ENCODE measurements around the gene CEP104.

Gene CEP104

DNA sequence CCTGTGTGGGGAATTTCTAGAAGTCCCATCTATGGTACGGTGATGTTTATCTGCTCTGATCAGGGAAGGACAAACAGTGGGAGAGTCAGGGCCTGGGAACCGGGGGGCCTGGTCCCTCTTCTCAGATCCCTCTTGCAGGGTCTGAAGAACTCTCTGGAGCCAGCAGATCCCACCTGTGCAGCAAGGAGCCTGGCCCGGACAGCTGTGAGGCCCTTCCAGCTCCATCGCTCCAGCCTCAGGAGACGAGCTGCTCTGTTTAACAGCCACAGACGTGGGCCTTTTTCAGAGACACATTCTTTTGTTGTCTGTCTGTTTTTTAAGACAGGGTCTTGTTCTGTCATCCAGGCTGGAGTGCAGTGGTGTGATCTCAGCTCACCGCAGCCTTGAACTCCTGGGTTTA is 28.6 kb upstream of the CEP104 start:
- H3K27me3 Mint-ChIP-seq, result no peaks in the 10 kb centered on the region
- no peak for ATAC-seq
- DNase-seq, result no peak
- peaks cover 27% of the 10 kb centered on the region for H3K4me1 Mint-ChIP-seq
- no peak overlapping the region for H3K27ac Mint-ChIP-seq
- no peaks in the 10 kb centered on the region for H3K9me3 Mint-ChIP-seq
- H3K4me3 Mint-ChIP-seq, result no peak overlapping the region

DNA sequence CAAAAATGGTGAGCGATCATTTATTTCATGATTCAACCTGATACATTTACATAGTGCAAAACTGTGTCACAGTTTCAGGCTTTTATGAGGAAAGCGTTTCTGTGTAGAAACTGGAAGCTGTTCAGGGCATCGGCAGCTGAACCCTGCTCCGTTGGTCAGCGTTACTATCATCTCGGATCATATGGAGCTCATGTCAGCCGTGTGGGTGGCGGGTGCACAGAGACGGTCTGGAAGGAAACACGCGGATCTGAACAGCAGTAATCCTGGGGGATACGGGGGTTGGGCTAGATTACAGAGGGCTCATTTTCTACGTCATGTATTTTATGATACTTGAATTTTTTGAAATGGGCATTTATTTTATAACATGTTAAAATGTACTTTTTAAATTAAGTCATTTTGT is 28.0 kb upstream of the CEP104 start:
- no peak for ATAC-seq
- no peak overlapping the region for H3K4me3 Mint-ChIP-seq
- DNase-seq, result no peak
- peak overlapping the region in 1 of 2 donors; percentile 16 for H3K27ac Mint-ChIP-seq
- H3K4me1 Mint-ChIP-seq, result peaks cover 21% of the 10 kb centered on the region
- no peaks in the 10 kb centered on the region for H3K9me3 Mint-ChIP-seq
- no peaks in the 10 kb centered on the region for H3K27me3 Mint-ChIP-seq

DNA sequence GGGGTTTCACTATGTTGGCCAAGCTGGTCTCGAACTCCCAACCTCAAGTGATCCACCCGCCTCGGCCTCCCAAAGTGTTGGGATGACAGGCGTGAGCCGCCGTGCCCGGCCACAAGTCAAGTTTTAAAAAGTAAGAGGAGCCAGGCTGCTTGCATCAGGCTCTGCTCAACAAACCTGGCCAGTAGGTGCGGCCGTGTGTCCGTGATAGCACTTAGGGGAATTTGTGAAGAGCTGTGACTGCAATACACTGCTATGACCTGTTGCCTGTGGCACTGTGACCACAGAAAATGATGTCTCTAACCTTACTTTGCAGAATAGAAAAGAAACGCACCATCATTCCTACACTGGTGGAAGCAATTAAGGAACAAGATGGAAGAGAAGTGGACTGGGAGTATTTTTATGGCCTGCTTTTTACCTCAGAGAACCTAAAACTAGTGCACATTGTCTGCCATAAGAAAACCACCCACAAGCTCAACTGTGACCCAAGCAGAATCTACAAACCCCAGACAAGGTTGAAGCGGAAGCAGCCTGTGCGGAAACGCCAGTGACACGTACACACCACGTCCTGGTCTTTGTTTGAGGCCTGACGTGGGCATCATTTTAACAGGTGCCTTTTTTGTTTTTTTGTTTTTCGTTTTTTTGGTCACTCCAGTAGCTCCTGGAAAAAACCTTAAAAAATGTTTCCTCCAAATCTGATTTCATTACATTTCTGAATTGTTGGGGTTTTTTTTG is 26.3 kb upstream of the CEP104 start:
- peaks cover 0 to 8% of the 10 kb centered on the region in 2 donors for H3K9me3 Mint-ChIP-seq
- DNase-seq, result no peak
- H3K27ac Mint-ChIP-seq, result peak overlapping the region in 1 of 2 donors; percentile 67
- H3K4me1 Mint-ChIP-seq, result peaks cover 16% of the 10 kb centered on the region
- no peak for ATAC-seq
- H3K27me3 Mint-ChIP-seq, result no peaks in the 10 kb centered on the region
- H3K4me3 Mint-ChIP-seq, result no peak overlapping the region

DNA sequence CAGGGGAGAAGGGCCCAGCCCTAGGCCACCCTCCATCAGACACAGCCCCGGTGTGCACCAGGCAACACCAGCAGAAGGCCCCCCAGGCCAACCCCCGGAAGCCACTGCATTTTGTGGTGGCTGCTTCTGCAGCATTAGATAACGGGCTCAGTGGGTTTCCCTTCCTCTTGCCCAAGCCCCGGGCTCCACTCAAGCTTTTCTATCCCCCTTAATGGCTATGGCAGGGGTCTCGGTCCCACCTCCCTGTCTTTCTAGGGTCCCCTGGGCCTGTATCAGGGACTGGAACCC is 24.1 kb upstream of the CEP104 start:
- peak overlapping the region; percentile 79 to 82 for H3K27ac Mint-ChIP-seq
- DNase-seq (no peak), ATAC-seq (no peak)
- H3K27me3 Mint-ChIP-seq, result no peaks in the 10 kb centered on the region
- peaks cover 0 to 8% of the 10 kb centered on the region in 2 donors for H3K9me3 Mint-ChIP-seq
- H3K4me1 Mint-ChIP-seq, result peaks cover 16% of the 10 kb centered on the region
- peak overlapping the region in 1 of 2 donors; percentile 50 for H3K4me3 Mint-ChIP-seq

DNA sequence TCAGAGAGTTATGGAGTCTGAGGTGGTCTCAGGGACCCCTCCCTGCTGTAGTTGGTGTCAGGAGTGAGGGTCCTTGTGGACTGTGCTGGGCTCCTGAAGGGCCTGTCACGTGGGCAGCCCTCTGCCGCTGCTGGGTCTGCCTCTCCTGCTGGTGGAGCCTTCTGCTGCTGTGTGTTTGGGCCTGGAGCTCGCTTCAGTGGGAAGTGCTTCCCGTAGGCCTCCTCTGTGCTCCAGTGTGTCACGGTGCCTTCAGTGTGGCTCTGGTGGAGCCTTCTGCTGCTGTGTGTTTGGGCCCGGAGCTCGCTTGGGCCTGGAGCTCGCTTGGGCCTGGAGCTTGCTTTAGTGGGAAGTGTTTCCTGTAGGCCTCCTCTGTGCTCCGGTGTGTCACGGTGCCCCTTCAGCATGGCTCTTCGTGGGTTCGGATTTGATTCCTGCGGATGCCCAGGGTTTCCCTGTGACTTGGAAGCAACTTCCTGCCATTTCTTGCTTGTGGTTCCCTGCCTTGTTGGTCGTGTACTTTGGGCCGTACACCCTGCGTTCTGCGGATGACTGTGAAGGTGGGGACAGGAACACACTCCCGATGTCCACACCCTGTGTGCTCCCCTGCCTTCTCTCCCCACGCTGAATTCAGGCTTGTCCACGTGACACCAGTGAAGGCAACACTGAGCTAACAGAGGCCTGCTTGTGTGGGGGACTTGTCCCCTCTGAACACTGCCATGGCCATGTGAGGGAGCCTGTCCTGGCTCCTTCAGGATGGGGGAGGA is 23.6 kb upstream of the CEP104 start:
- ATAC-seq, result no peak
- Mint-ChIP-seq H3K4me3 (no peak overlapping the region), H3K27me3 (no peaks in the 10 kb centered on the region), H3K9me3 (peaks cover 0 to 8% of the 10 kb centered on the region in 2 donors), H3K27ac (peak overlapping the region in 1 of 2 donors; percentile 48), H3K4me1 (peaks cover 16% of the 10 kb centered on the region)
- no peak for DNase-seq

DNA sequence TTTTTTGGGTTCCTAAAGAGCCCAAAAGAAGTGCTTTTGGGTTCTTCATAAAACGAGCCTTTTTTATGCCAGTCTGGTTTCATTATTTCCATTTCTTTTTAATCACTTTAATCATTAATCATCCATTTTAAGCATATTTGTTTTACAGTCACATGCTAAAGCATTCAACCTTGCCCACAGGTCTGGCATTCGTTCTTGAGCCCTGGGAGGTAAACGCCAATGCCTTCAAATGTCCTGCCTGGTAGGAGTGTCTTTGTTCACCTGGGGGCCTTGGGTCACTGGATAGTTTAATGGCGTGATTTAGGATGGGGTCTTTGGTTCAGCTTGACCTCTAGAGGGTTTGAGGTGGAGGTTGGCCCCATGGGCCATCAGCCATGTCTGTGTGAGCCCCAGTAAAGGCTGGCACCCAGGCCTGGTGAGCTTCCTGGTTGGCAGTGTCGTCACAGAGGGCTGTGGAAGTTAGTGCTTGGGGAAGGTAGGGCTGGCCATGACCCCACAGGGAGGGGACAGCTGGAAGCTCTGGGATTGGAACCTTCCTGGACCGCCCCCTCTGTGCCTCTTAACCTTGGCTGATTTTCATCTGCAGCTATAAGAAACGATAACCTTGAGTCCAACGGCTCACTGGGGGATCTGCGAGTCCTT is 22.9 kb upstream of the CEP104 start:
- peak overlapping the region; percentile 10 to 50 for H3K27ac Mint-ChIP-seq
- H3K27me3 Mint-ChIP-seq, result no peaks in the 10 kb centered on the region
- ATAC-seq, result no peak

DNA sequence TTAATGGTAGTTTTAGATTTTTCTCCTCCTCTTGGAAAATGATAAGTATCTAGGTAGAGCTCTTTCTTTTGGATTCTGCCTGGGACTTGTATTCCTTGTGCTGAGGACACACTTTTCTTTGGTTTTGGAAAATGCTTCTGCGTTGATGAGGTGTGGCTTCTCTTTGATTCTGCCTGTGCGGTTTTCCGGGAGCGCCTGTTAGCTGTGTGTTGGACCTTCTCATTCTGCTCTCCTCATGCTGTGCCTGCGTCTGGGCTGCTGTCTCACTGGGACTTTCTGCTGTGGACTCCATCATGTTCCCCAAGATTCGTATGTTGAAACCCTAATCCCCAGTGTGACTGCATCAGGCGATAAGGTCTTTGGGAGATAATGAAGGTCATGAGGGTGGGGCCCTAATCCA is 22.1 kb upstream of the CEP104 start:
- Mint-ChIP-seq H3K4me3 (no peak overlapping the region), H3K9me3 (peaks cover 0 to 8% of the 10 kb centered on the region in 2 donors), H3K4me1 (peaks cover 16% of the 10 kb centered on the region), H3K27ac (no peak overlapping the region), H3K27me3 (no peaks in the 10 kb centered on the region)
- DNase-seq, result no peak
- ATAC-seq, result no peak

More for the DNA sequence above, 22.9 kb upstream of the CEP104 start:
- Mint-ChIP-seq H3K9me3 (peaks cover 0 to 8% of the 10 kb centered on the region in 2 donors), H3K4me3 (no peak overlapping the region), H3K4me1 (peaks cover 16% of the 10 kb centered on the region)
- no peak for DNase-seq

DNA sequence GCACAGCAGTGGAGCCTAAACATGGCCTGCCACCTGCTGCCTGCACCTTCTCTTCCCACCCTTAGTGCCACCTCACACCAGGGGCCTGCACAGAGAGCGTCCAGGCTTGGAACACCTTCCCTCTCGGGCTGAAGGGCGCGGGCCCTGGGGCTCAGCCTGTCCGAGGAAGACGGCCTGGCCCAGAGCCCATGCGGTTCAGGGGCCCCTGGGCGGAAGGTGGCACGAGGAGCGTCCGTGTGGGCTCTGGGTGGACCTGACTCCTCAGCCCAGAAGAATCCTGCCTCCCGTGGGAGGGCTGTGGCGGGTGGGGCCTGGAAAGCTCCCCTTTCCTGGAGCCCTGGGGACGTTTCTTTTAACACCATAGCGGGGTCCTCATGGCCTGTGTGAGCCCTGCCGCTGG is 19.7 kb upstream of the CEP104 start:
- ATAC-seq, result no peak
- no peak overlapping the region for H3K27ac Mint-ChIP-seq
- peaks cover 11% of the 10 kb centered on the region for H3K4me1 Mint-ChIP-seq

DNA sequence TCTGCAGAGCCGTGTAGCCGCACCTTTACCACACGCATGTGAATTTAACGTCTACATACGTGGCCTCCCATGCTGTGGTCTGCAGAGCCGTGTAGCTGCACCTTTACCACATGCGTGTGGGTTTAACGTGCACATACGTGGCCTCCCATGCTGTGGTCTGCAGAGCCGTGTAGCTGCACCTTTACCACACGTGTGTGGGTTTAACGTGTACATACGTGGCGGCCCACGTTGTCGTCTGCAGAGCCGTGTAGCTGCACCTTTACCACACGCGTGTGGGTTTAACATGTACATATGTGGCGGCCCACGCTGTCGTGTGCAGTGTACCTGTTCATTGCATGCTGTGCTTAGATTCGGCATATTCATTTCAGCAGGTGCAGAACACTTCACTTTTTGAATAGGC is 17.7 kb upstream of the CEP104 start:
- DNase-seq (no peak), ATAC-seq (no peak)
- Mint-ChIP-seq H3K4me1 (no peaks in the 10 kb centered on the region), H3K9me3 (peaks cover 0 to 8% of the 10 kb centered on the region in 2 donors), H3K4me3 (no peak overlapping the region), H3K27ac (no peak overlapping the region), H3K27me3 (no peaks in the 10 kb centered on the region)

More for the DNA sequence above, 19.7 kb upstream of the CEP104 start:
- no peak overlapping the region for H3K4me3 Mint-ChIP-seq
- peaks cover 0 to 8% of the 10 kb centered on the region in 2 donors for H3K9me3 Mint-ChIP-seq
- no peaks in the 10 kb centered on the region for H3K27me3 Mint-ChIP-seq
- no peak for DNase-seq

DNA sequence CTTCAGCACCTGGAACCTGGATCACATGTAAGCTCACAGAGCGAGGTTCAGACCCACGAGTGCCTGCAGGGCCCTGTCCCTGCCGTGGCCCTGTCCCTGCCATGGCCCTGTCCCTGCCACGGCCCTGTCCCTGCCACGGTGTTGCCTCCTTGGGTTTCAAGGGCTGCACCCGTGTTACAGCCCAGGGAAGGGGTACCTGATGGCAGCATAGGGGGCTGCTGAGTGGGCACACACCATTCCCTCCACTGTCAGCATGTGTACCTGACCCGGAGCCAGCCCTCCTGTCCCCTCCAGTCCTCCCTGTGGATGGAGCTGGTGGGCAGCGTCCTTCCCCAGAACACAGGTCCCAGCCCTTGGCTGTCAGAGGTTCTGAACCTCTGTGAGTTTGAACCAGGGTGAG is 15.5 kb upstream of the CEP104 start:
- peaks cover 0 to 9% of the 10 kb centered on the region in 2 donors for H3K9me3 Mint-ChIP-seq
- H3K4me3 Mint-ChIP-seq, result no peak overlapping the region
- H3K4me1 Mint-ChIP-seq, result no peaks in the 10 kb centered on the region
- no peak for ATAC-seq
- DNase-seq, result no peak
- no peaks in the 10 kb centered on the region for H3K27me3 Mint-ChIP-seq
- H3K27ac Mint-ChIP-seq, result peak overlapping the region in 1 of 2 donors; percentile 48

DNA sequence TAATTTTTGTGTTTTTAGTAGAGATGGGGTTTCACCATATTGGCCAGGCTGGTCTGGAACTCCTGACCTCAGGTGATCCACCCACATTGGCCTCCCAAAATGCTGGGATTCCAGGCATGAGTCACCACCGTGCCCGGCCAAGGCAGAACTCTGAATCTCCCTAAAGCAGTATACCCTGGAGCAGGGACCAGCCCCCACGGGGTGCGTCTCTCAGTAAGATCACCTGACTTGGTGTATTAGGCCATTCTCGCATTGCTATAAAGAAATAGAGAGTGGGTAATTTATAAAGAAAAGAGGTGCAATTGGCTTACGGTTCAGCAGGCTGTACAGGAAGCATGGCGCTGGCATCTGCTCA is 14.4 kb upstream of the CEP104 start:
- ATAC-seq (no peak), DNase-seq (no peak)
- Mint-ChIP-seq H3K4me3 (no peak overlapping the region), H3K27ac (peak overlapping the region in 1 of 2 donors; percentile 90), H3K27me3 (no peaks in the 10 kb centered on the region), H3K4me1 (no peaks in the 10 kb centered on the region), H3K9me3 (peaks cover 0 to 9% of the 10 kb centered on the region in 2 donors)

DNA sequence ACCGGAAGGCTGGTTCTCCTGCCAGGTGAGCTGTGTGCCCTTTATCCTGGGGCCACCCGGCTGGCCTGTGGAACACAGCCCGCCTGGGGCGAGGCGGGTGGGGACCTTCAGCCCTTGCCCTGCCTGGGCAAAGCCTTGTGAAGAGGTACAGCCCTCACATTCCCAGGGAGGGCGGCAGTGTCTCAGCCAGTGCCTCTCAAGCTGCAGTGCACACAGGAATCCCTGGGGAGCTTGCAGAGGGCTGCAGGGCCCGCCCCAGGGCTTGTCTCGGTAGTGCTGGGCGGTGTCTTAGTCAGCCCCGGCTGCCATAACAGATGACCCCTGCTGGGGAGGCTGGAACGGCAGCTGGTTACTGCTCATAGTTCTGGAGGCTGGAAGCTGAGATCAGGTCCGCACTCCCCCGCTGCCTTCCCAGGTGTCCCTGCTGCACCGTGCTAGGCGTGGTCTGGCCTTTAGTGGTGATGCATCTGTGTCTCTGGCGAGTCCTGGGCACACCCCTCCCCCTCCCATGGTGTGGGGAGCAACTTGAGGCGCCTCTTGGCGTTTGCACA is 12.8 kb upstream of the CEP104 start:
- no peaks in the 10 kb centered on the region for H3K27me3 Mint-ChIP-seq
- no peak overlapping the region for H3K4me3 Mint-ChIP-seq
- no peak for DNase-seq
- H3K4me1 Mint-ChIP-seq, result no peaks in the 10 kb centered on the region
- no peak overlapping the region for H3K27ac Mint-ChIP-seq
- no peak for ATAC-seq
- H3K9me3 Mint-ChIP-seq, result peaks cover 0 to 9% of the 10 kb centered on the region in 2 donors

DNA sequence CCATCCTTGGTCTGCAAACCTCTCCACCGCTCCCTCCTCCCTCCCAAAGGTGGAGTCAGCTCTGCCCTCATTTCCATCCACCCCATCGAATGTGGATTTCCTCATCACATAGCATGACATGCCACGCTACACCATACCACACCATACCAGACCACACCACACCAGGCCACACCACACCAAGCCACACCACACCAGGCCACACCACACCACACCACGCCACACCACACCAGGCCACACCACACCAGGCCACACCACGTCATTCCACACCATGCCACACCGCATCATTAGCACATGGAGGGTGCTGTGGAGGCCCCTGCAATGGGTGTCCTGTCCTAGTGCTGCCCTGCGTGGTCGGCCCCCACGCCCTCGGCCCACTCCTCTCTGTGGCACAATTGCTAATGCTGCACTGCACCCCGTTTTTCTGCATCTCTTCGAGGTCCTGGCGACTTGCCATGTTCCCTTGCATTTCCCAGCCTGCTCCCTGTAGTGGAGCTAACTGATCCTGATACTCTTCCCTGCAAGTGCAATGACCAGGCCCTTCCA is 11.5 kb upstream of the CEP104 start:
- peak overlapping the region in 1 of 2 donors; percentile 96 for H3K27ac Mint-ChIP-seq
- H3K4me3 Mint-ChIP-seq, result no peak overlapping the region
- peaks cover 0 to 9% of the 10 kb centered on the region in 2 donors for H3K9me3 Mint-ChIP-seq
- H3K4me1 Mint-ChIP-seq, result no peaks in the 10 kb centered on the region
- DNase-seq, result no peak
- H3K27me3 Mint-ChIP-seq, result no peaks in the 10 kb centered on the region
- ATAC-seq, result no peak

DNA sequence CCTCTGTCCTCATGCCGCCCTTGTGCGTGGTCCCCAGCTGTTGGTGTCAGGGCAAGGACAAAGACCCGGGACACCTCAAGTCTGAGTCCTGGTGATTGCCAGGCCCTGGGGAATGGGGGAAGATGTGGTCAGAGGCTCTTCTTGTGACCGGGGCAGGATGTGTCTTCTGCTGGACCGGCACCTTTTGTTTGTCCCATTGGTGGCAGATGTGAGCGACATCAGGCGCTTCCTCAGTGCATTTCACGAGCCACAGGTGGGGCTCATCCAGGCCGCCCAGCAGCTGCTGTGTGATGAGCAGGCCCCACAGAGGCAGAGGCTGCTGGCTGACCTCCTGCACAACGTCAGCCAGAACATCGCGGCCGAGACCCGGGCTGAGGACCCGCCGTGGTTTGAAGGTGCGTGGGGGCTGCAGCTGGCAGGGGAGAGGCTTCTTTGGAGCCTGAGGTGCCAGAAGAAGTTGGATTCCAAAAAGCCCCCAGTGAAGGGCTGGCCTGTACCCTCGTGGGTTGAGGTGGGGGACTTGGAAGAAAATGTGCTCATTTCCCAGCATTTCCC is 8.7 kb upstream of the CEP104 start:
- H3K27ac Mint-ChIP-seq, result peak overlapping the region in 1 of 2 donors; percentile 48
- no peak overlapping the region for H3K4me3 Mint-ChIP-seq
- DNase-seq (no peak), ATAC-seq (no peak)
- H3K9me3 Mint-ChIP-seq, result peaks cover 0 to 9% of the 10 kb centered on the region in 2 donors
- no peaks in the 10 kb centered on the region for H3K27me3 Mint-ChIP-seq
- no peaks in the 10 kb centered on the region for H3K4me1 Mint-ChIP-seq

DNA sequence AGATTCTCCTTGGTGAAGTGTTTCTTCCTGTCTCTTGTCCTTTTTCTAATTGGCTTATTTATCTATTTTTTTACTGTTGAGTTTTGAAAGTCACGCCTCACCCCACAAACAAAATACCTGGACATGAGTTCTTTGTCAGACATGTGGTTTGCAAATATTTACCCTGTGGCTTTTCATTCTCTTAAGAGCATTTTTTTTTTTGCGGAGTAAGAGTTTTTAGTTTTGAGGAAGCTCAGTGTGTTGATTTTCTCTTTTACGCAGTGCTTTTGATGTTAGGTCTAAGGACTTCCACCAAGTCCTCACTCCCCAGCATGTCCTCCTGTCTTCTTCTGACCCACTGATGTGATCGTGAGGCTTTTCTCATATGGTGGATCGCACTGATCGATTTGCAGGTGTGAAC is 7.9 kb upstream of the CEP104 start:
- ATAC-seq, result no peak
- DNase-seq, result no peak
- H3K4me3 Mint-ChIP-seq, result no peak overlapping the region
- no peak overlapping the region for H3K27ac Mint-ChIP-seq
- no peaks in the 10 kb centered on the region for H3K4me1 Mint-ChIP-seq
- H3K9me3 Mint-ChIP-seq, result peaks cover 0 to 9% of the 10 kb centered on the region in 2 donors
- H3K27me3 Mint-ChIP-seq, result no peaks in the 10 kb centered on the region
